Sigmoid colon (tissue), 7 donors: ENCODE data around the gene TLCD1. TPM values are rescaled to one million over a fixed set of nuclear protein-coding genes. Genes with fewer than 3 reads are reported as not detected.

Source experiments
- DNase-seq: peaks from one replicate; pipeline ENCODE4 v3.0.0-alpha.2; 2019
- H3K27ac ChIP-seq, 4 donors: fragments of 200-600 bp; sonication (generic); one replicate each; pipeline ENCODE4 v1.5.1; 2016 to 2019; ENCODE audit warnings: mild to moderate bottlenecking in 1 of 4
- H3K27me3 ChIP-seq, 3 donors: fragments of 200-600 bp; sonication (generic); one replicate each; pipeline ENCODE4 v1.5.1; 2019; ENCODE audit warnings: mild to moderate bottlenecking in 1 of 3
- H3K36me3 ChIP-seq, 4 donors: fragments of 200-600 bp; sonication (generic); one replicate each; pipeline ENCODE4 v1.5.1; 2016 to 2019
- H3K4me1 ChIP-seq, 4 donors: fragments of 200-600 bp; sonication (generic); one replicate each; pipeline ENCODE4 v1.5.1; 2017 to 2019
- H3K4me3 ChIP-seq, 4 donors: fragments of 200-600 bp; sonication (generic); one replicate each; pipeline ENCODE4 v1.5.1; 2017 to 2019; ENCODE audit warnings: mild to moderate bottlenecking in 2 of 4, moderate library complexity in 1 of 4
- H3K9me3 ChIP-seq, 4 donors: fragments of 200-600 bp in 3 of 4; sonication (generic) in 3 of 4; one replicate each; pipeline versions ENCODE4 v1.5.1 to v1.6.1; 2013 to 2019
- CTCF ChIP-seq, 4 experiments: fragments of 450-650 bp in 3 of 4; fragments of 200-600 bp in 1 of 4; IDR thresholded peaks; one replicate each; pipeline ENCODE4 v1.5.1; 2016 to 2019; ENCODE audit warnings: antibody characterized with exemption in 4 of 4, mild to moderate bottlenecking in 3 of 4, moderate library complexity in 2 of 4
- EP300 ChIP-seq, 4 donors: sonication (generic); formaldehyde crosslinking; IDR thresholded peaks; one replicate each; pipeline ENCODE4 v1.6.1; 2017; ENCODE audit warnings: antibody characterized with exemption in 4 of 4
- POLR2A ChIP-seq, 2 donors: fragments of 450-650 bp; IDR thresholded peaks; one replicate each; pipeline ENCODE4 v1.6.1; 2016; ENCODE audit warnings: antibody characterized with exemption in 2 of 2, mild to moderate bottlenecking in 2 of 2, moderate library complexity in 2 of 2
- POLR2AphosphoS5 ChIP-seq, 4 donors: sonication (generic); formaldehyde crosslinking; IDR thresholded peaks; one replicate each; pipeline ENCODE4 v1.6.1; 2017; ENCODE audit warnings: antibody characterized with exemption in 4 of 4
- WGBS, 2 donors: extraction: QIAGEN DNeasy Blood & Tissue Kit; methylation state at CpG; one replicate each; pipeline ENCODE4 v1.1.7; 2013; 5-methylcytosine and 5-hydroxymethylcytosine counted together
- intact Hi-C: fragments of 100-400 bp; cut with DNase I; formaldehyde crosslinking; loops from one replicate; pipeline ENCODE4 v1.15.1; 2023
- polyA plus RNA-seq, 3 donors: library from polyadenylated mRNA; stranded (reverse); fragments of 200-250 nt; gene quantifications; one replicate each; pipeline ENCODE4 v1.2.3, GENCODE V29; 2013
- total RNA-seq, 4 donors: library from RNA; depleted of rRNA; stranded (reverse); fragments of >200 nt; gene quantifications; one replicate each; pipeline ENCODE4 v1.1.0, GENCODE V29; 2016
- donor health status: healthy with polysubstance abuse.
- donor health status: Bipolar disorder and iron deficiency.
- donor health status: healthy.

The TLCD1 gene
- total and polyA plus RNA-seq, 7 donors: 0.66 to 14.2 (median 2.1) TPM; not detected in 2

GRCh38 chr17:28712705-28713415, 13.2 kb downstream of the TLCD1 start:
- no peak for DNase-seq
- H3K4me3 ChIP-seq: no peak overlapping the region
- intact Hi-C loops: loop anchor here (5.0 kb wide), 2 partner anchors 51 to 66 kb away; partner anchors contain the start of genes BLTP2, SDF2 and SUPT6H
- H3K27me3 ChIP-seq: no peaks in the 10 kb centered on the region
- WGBS, 2 donors: 66 to 85% methylated on average over 7 of the region's 7 CpGs
- H3K27ac ChIP-seq: no peak overlapping the region
- H3K9me3 ChIP-seq: no peaks in the 10 kb centered on the region
- peaks cover 0 to 38% (median 35%) of the 10 kb centered on the region in 4 donors for H3K4me1 ChIP-seq
- H3K36me3 ChIP-seq: peaks cover 0 to 25% (median 16%) of the 10 kb centered on the region in 4 donors
- no peak for TF ChIP-seq EP300 (IDR thresholded peaks at IDR 0.05)
- TF ChIP-seq POLR2A (IDR thresholded peaks at IDR 0.05): no peak
- TF ChIP-seq CTCF (IDR thresholded peaks at IDR 0.05): no peak
- TF ChIP-seq POLR2AphosphoS5 (IDR thresholded peaks at IDR 0.05): no peak

- peaks cover 0 to 25% (median 16%) of the 10 kb centered on the region in 4 donors for H3K36me3 ChIP-seq
- intact Hi-C loops: loop anchor here (5.0 kb wide), 2 partner anchors 50 to 65 kb away; partner anchors contain the start of genes BLTP2, SDF2 and SUPT6H
- peak overlapping the region; percentile 92 to 94 (median 92) for H3K27ac ChIP-seq
- 27 to 54% methylated on average over 34 of the region's 34 CpGs for WGBS, 2 donors
- no peak for DNase-seq
- H3K9me3 ChIP-seq: no peaks in the 10 kb centered on the region
- peak overlapping the region; percentile 54 to 62 (median 60) for H3K4me3 ChIP-seq
- no peaks in the 10 kb centered on the region for H3K27me3 ChIP-seq
- H3K4me1 ChIP-seq: peaks cover 0 to 38% (median 30%) of the 10 kb centered on the region in 4 donors
- TF ChIP-seq POLR2AphosphoS5 (IDR thresholded peaks at IDR 0.05): no peak
- no peak for TF ChIP-seq CTCF (IDR thresholded peaks at IDR 0.05)
- no peak for TF ChIP-seq EP300 (IDR thresholded peaks at IDR 0.05)
- TF ChIP-seq POLR2A (IDR thresholded peaks at IDR 0.05): no peak
These were observed 13.9 kb downstream of the TLCD1 start for GRCh38 chr17:28712032-28712704.

- TF ChIP-seq EP300 (IDR thresholded peaks at IDR 0.05) (no peak), POLR2AphosphoS5 (IDR thresholded peaks at IDR 0.05) (no peak), POLR2A (IDR thresholded peaks at IDR 0.05) (no peak)
- Histone ChIP-seq H3K4me1 (peaks cover 0 to 33% (median 25%) of the 10 kb centered on the region in 4 donors), H3K27ac (peak within 1 kb of the TSS; percentile 92 to 94 (median 92)), H3K27me3 (no peaks in the 10 kb centered on the region), H3K9me3 (no peaks in the 10 kb centered on the region), H3K36me3 (peaks cover 0 to 25% (median 16%) of the 10 kb centered on the region in 4 donors), H3K4me3 (peak within 1 kb of the TSS; percentile 54 to 62 (median 60))
- DNase-seq: no peak
- 3 to 9% methylated on average over 20 of the region's 20 CpGs for WGBS, 2 donors
- intact Hi-C loops: loop anchor here (5.0 kb wide), 2 partner anchors 49 to 64 kb away; partner anchors contain the start of genes BLTP2, SDF2 and SUPT6H
These were observed 14.4 kb downstream of the TLCD1 start, which contains the start of gene PROCA1 for GRCh38 chr17:28711723-28712031. PROCA1 (minus strand) TSS chr17:28711888; CDS start chr17:28711660, 228 bp downstream.

- 1% methylated on average over 74 of the region's 74 CpGs for WGBS, 2 donors
- intact Hi-C loops: loop anchor here (5.0 kb wide), 2 partner anchors 49 to 64 kb away; partner anchors contain the start of genes BLTP2, SDF2 and SUPT6H
- peak overlapping the region; percentile 54 to 62 (median 60) for H3K4me3 ChIP-seq
These were observed 14.9 kb downstream of the TLCD1 start for GRCh38 chr17:28710861-28711722.

More at GRCh38 chr17:28710861-28711722, 14.9 kb downstream of the TLCD1 start:
- Histone ChIP-seq H3K27ac (peak overlapping the region; percentile 92 to 94 (median 92)), H3K36me3 (peaks cover 0 to 25% (median 16%) of the 10 kb centered on the region in 4 donors), H3K27me3 (no peaks in the 10 kb centered on the region), H3K4me1 (peaks cover 0 to 27% (median 20%) of the 10 kb centered on the region in 4 donors), H3K9me3 (no peaks in the 10 kb centered on the region)
- peak; percentile 94 for DNase-seq
- no peak for TF ChIP-seq CTCF (IDR thresholded peaks at IDR 0.05)
- peak; percentile 65 to 81 for TF ChIP-seq POLR2A (IDR thresholded peaks at IDR 0.05)
- TF ChIP-seq EP300 (IDR thresholded peaks at IDR 0.05): no peak
- peak; percentile 67 to 90 (median 84) for TF ChIP-seq POLR2AphosphoS5 (IDR thresholded peaks at IDR 0.05)
